Motor neuron (in vitro differentiated cells): ENCODE results near the gene MAP1LC3A. TPM values are rescaled to one million over a fixed set of nuclear protein-coding genes. Genes with fewer than 3 reads are reported as not detected.

ENCODE experiments used
- ATAC-seq, 8 experiments: fragments of 200-7000 bp; cut with Tn5 transposase; replicated peaks in 6 of 8; 2 replicates each; pipeline ENCODE4 v1.8.0; 2021; ENCODE audit warnings: mild to moderate bottlenecking in 8 of 8, moderate library complexity in 8 of 8
- H3K27ac ChIP-seq, 2 donors: fragments of 250-450 bp; sonication (Bioruptor Pico); 2 replicates each; pipeline ENCODE4 v1.9.0; 2021; ENCODE audit warnings: antibody characterized with exemption in 2 of 2, mild to moderate bottlenecking in 2 of 2, moderate library complexity in 1 of 2
- H3K4me1 ChIP-seq, 2 donors: fragments of 250-450 bp; sonication (Bioruptor Pico); replicated peaks in 1 of 2; 2 replicates each; pipeline ENCODE4 v1.6.1; 2021; ENCODE audit warnings: antibody characterized with exemption in 2 of 2, mild to moderate bottlenecking in 2 of 2, moderate library complexity in 1 of 2
- H3K4me3 ChIP-seq, 5 donors: fragments of 250-450 bp; sonication (Bioruptor Pico); 2 replicates each; pipeline ENCODE4 v1.9.0; 2021; ENCODE audit warnings: antibody characterized with exemption in 5 of 5, mild to moderate bottlenecking in 5 of 5, moderate library complexity in 4 of 5
- WGBS, 10 experiments: fragments of 450-650 bp; shearing (Covaris generic); methylation state at CpG; one replicate each; pipeline ENCODE4 v1.0.0; 2022; 5-methylcytosine and 5-hydroxymethylcytosine counted together
- in situ Hi-C, 9 experiments: fragments of 400-800 bp; cut with MboI; loops; one replicate each; pipeline ENCODE4 v1.15.0; 2021; ENCODE audit warnings: low sequenced_read_pairs in 9 of 9, low pct_unique_long_range_greater_than_20kb in 2 of 9; ENCODE audit not compliant: unreplicated experiment in 9 of 9
- total RNA-seq, 8 experiments: library from RNA; unstranded; fragments of 300-600 nt; gene quantifications; 2 replicates each; pipeline versions ENCODE4 v1.2.3 to v1.2.4, GENCODE V29; 2022

MAP1LC3A gene
- total RNA-seq, 8 experiments from 2014 or later = 14.5 to 80.4 (median 41.6) TPM

DNA sequence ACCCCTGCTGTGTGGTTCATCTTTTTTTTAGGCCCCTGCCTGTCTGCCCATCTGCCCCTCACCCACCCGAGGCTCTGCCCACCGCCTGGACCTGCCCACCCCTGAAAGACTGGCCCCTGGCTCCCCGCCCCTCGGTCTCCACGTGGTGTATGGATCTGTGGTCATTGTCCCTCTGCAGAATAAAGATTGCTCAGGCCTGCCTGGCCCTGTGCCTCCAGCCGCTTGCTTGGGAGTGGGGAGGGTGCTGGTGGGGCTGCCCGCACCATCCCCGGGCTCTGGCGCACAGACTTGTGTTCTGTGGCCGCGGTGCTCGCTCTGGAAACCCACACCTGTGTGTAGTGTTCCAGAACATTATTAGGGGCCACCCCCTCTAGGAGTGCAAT, 1.6 kb downstream of the MAP1LC3A start:
- in situ Hi-C loops = no loop called here
- 93% methylated on average over 5 of the region's 12 CpGs; no CpG with 5 or more reads in 9 of the 10 experiments for WGBS, 10 experiments
- Histone ChIP-seq H3K4me1 (peaks cover 8 to 10% of the 10 kb centered on the region in 2 donors), H3K4me3 (no peak overlapping the region), H3K27ac (no peak overlapping the region)
- ATAC-seq = no peak

DNA sequence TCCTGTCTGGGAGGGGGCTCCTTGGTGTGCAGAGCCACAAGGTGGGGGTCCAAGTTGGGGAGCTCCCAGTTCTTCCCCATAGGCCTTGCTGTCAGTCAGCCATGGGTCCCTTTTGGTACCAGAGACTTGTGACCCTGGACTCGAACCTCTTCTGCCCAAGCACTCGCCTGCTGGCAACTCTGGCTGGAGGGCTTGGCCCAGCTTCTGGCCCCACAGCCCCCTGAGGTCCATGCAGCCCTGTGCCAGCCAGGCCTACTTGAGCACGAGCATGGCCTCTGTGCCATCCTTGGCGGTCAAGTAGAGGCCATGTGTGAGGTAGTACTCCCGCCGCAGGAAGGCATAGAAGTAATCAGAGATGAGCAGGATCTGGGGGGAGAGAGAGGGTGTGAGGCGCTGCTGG, 2.1 kb downstream of the MAP1LC3A start:
- 60 to 100% (median 97%) methylated on average over 1 to 3 of the region's 7 CpGs; no CpG with 5 or more reads in 6 of the 10 experiments for WGBS, 10 experiments
- H3K27ac ChIP-seq = no peak overlapping the region
- H3K4me1 ChIP-seq = peaks cover 8 to 10% of the 10 kb centered on the region in 2 donors
- in situ Hi-C loops = no loop called here
- no peak overlapping the region for H3K4me3 ChIP-seq
- no peak for ATAC-seq

DNA sequence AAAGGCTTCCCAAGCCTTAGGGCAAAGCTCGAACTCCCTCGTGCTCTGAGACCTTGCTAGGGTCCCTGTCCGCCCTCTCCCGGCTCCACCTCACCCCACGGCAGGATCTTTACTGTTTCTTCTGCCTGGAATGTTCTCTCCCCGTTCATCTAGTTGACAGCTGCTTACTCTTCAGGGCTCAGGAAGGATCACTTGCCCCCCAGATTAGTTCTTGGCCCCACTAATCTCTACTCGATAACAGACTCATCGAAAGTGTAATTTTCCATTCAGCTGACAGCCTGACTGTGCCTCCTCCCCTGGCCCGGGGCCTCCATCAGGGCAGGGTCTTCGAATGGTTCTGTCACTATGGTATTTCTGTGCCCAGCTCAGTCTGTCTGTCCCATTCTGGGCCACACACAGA, 3.1 kb downstream of the MAP1LC3A start:
- Histone ChIP-seq H3K4me1 (peaks cover 8 to 10% of the 10 kb centered on the region in 2 donors), H3K4me3 (no peak overlapping the region), H3K27ac (no peak overlapping the region)
- in situ Hi-C loops = no loop called here
- no peak for ATAC-seq
- WGBS, 10 experiments = 40 to 100% (median 89%) methylated on average over 1 to 9 of the region's 10 CpGs; no CpG with 5 or more reads in 2 of the 10 experiments

DNA sequence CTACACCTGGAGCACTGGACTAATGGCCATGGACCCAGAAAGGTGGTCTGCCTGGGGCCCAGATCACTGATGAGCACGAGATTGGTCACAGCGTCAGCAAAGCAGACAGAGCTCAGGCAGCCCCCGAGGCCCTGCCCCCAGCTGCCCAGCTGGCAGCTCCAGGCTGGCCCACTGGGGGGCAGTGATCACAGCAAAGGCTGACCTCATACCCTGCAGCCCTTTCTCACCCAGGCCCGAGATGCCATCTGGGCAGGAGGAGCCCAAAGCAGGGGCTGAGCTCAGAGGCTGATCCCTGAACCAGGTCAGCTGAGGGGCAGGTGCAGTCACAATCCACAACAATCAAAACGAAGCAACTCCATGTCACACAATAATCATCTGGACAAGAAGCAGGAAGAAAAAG, 4.1 kb downstream of the MAP1LC3A start:
- in situ Hi-C loops = no loop called here
- whole genome bisulfite sequencing, 10 experiments = 20 to 100% (median 38%) methylated on average over 1 to 2 of the region's 5 CpGs; no CpG with 5 or more reads in 5 of the 10 experiments
- Histone ChIP-seq H3K4me3 (no peak overlapping the region), H3K27ac (no peak overlapping the region), H3K4me1 (peaks cover 7% of the 10 kb centered on the region in 2 donors)
- ATAC-seq = peak in 2 of 8 experiments; percentile 1 to 10

DNA sequence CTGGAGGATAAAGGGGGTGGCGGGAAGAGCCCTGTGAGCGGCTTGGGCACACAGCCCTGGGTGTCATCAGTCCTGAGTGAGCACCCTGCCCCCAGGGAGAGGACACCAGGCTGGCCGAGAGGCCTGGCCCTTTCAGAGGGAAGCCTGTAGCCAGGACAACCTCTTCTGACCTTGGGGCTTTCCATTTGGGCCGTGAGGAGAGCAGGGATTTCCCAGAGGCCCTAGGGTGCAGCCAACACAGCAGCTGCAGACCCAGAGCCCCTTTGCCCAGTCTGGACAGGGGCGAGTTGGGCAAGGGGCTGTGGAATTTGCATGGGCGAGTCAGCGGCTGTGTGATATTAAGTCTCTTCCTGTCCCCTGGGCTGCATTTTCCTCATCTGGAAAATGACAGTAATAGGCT, 6.3 kb downstream of the MAP1LC3A start:
- in situ Hi-C loops = no loop called here
- WGBS, 10 experiments = 60 to 100% (median 76%) methylated on average over 1 to 3 of the region's 7 CpGs; no CpG with 5 or more reads in 4 of the 10 experiments
- Histone ChIP-seq H3K4me1 (peaks cover under 1% of the 10 kb centered on the region in 2 donors), H3K27ac (no peak overlapping the region), H3K4me3 (no peak overlapping the region)
- no peak for ATAC-seq

DNA sequence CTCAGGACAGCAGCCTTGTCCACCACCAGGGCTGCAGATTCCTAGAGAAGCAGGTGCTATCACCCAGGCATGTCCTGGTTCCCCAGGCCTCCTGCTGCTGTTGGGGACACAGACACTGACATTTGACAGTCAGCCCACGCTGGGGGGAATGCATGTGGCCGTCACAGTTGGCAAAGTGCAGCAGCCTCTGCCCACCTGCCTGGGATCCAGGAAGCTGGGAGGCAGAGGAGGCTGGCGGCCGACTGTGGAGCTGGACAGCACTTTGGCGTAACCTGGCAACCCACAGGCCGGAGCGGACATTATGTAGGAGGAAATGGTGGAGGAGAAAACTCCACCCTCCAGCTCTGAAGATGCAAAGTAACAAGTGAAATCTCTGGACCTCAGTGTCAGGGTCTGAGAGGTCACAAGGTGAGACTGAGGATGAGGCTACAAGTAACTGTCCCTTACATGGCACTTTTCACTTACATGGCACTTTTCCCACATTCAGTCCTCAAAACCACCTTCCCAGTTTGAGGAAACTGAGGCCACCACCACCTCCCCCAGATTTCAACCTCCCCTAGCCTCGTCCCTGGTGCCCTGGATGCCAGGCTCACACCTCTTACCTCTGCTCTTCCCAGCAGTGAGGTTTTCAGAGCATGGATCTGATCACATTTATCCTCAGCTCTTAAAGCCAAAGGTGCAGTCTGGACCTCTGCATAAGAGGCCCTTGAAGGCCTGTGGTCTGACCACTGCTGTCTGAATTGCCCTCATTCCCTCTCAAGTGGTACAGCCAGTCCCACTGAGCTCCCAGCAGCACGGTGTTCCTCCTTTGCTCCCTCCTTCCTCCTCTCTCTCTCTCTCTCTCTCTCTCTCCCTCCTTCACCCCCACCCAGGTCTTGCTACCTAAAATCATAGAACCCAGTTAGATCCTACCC, 8.7 kb downstream of the MAP1LC3A start:
- ATAC-seq = peak in 2 of 8 experiments; percentile 33 to 50
- WGBS, 10 experiments = 46 to 80% (median 72%) methylated on average over 1 to 4 of the region's 9 CpGs; no CpG with 5 or more reads in 4 of the 10 experiments
- in situ Hi-C loops = no loop called here

DNA sequence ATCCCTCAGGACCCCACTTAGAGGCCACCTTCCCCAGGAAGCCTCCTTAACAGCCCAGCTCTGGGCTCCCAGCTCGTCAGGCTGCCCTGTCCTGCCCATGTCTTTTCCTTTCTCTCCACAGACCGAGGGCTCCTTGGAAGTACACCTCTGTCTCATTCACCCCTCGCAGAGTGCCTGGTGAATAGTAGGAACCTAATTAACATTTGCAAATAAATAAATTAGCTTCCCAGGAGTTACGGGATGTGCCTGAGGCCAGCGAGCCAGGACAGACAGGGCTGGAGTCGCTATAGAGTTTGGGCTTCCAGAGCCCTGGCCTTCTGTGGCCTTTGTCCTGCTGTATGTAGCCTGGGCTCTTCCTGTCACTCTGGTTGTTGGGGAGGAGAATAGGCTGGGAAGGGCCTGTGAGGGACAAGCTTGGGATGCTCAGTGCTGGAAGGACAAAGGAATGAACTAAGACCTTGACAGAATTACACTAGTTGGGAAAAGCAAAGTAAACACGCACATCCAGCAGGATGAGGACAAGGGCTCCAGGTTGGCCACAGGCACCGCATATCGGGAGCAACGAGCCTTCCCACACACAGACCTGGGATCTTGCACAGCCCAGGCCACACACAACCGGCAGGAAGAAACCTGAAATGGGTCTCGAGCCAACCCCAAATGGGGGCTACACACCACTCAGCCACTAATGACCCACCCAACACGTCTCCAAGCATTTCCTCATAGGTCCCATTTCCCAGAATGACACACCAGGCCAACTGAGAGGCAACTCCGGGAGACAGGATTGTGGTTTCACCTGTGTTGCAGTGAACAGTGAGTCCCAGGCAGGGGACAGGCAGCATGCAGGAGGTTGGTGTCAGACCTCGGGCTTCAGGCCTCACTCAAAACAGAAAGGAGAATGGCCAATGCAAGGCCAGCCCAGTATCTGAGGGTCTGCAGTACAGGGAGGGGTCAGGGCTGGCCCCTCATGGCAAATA, 9.7 kb downstream of the MAP1LC3A start:
- ATAC-seq = peak in 1 of 8 experiments; percentile 95
- Histone ChIP-seq H3K27ac (no peak overlapping the region), H3K4me1 (no peaks in the 10 kb centered on the region), H3K4me3 (no peak overlapping the region)
- in situ Hi-C loops = no loop called here
- WGBS, 10 experiments = 59 to 88% (median 72%) methylated on average over 3 to 10 of the region's 15 CpGs; no CpG with 5 or more reads in 3 of the 10 experiments

More for the DNA sequence above, 8.7 kb downstream of the MAP1LC3A start:
- Histone ChIP-seq H3K27ac (no peak overlapping the region), H3K4me1 (no peaks in the 10 kb centered on the region), H3K4me3 (no peak overlapping the region)

DNA sequence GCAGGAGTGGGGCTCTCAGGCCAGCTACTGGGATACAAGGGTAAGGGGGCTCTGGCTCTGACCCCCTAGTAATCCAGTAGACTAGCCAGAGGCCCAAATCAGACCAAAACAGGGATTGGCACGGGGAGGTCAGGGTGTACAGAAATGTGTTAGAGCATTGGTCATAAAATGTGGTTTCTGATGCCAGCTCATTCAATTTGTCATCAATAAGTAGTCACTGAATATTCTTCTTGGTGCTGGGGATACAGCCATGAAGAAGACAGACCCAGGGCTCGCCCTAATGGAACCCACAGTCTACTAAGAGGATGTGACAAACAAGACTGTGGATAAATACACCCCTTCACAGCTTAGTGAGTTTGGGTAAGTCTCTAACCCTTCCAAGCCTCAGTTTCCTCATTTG, 11.1 kb downstream of the MAP1LC3A start:
- no peak for ATAC-seq
- no peak overlapping the region for H3K4me3 ChIP-seq
- in situ Hi-C loops = no loop called here
- H3K4me1 ChIP-seq = no peaks in the 10 kb centered on the region
- WGBS, 10 experiments = 70 to 100% (median 100%) methylated on average over 1 to 2 of the region's 2 CpGs; no CpG with 5 or more reads in 7 of the 10 experiments
- H3K27ac ChIP-seq = no peak overlapping the region

DNA sequence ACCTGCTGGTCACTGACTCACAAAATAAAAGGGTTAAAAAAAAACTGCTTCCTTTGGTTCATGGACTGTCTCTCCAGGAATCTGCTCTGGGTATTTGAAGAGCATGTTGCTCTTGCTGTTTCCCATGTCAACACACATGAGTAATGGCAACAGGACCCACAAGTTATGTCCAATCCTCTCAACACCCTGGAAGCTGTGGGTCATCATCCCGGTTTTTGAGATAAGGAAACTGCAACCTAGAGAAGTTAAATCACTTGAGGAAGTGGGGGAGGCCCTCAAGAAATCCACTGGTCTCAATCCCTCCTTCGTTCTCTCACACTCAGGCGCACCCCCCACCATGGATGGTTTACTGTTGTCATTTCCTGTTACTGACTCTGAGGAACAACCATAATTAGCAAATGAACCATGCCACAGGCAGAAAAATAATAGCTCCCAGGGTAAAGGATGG, 12.4 kb downstream of the MAP1LC3A start:
- 0 to 95% (median 80%) methylated on average over 1 to 3 of the region's 3 CpGs; no CpG with 5 or more reads in 2 of the 10 experiments for WGBS, 10 experiments
- ATAC-seq = no peak
- in situ Hi-C loops = no loop called here

DNA sequence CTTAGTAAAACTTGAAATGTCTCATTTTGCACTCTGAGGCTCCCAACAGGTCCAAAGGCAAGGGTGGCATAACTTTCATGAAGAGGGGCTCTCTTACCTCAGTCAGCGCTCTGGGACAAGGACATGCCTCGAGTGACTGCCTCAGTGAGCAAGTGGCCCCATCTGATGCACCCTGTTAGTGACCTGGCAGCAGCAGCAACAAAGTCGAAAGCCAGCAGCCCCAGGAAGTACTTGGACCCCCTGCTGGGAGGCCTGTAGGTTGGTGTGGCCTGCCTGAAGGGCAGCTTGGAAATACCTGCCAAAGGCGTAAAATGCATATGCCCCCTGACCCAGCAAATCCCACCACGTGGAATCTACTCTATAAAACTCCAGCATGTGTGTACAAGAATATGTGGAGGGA, 13.2 kb downstream of the MAP1LC3A start:
- Histone ChIP-seq H3K4me1 (no peaks in the 10 kb centered on the region), H3K4me3 (no peak overlapping the region), H3K27ac (no peak overlapping the region)
- in situ Hi-C loops = no loop called here
- 69 to 100% (median 85%) methylated on average over 1 to 3 of the region's 5 CpGs; no CpG with 5 or more reads in 3 of the 10 experiments for WGBS, 10 experiments
- no peak for ATAC-seq

More for the DNA sequence above, 12.4 kb downstream of the MAP1LC3A start:
- H3K4me1 ChIP-seq = no peaks in the 10 kb centered on the region
- H3K27ac ChIP-seq = no peak overlapping the region
- H3K4me3 ChIP-seq = no peak overlapping the region

DNA sequence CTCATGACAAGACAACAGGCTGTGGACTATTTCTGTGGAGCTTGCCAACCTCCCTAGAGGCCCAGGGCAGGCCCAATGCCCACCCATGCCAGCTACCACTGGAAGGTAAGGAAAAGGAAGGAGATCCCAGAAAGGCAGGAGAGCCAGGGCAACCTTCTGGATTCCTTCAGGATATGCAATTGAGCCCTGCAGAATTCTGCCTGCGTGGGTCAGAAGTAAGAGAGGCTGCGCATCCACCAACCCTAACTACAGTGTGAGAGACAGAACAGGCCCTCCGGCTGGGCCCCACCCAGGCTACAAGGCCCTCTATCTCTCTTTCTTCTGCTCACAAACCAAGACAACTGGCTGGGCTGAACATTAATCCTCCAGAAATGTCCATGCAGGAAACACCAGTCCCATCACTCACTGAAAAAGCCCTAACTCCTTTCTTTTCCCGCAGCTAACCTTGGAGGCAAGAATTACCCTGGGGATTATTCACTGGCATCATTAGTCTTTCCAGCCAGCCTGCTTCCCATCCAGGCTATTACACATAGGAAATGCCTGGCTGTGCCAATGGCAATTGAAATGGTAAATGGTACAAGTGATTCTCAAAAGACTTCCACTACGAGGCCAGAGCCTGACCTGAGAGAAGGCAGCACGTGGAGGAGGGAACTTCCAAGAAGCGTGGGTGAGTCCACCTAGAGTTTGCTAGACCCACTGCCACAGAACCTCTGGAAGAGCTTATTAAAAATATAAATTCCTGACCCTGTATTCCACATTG, 15.2 kb downstream of the MAP1LC3A start:
- WGBS, 10 experiments = 80 to 100% (median 94%) methylated on average over 1 to 6 of the region's 7 CpGs; no CpG with 5 or more reads in 5 of the 10 experiments
- Histone ChIP-seq H3K27ac (no peak overlapping the region), H3K4me1 (no peaks in the 10 kb centered on the region), H3K4me3 (no peak overlapping the region)
- ATAC-seq = no peak
- in situ Hi-C loops = no loop called here

DNA sequence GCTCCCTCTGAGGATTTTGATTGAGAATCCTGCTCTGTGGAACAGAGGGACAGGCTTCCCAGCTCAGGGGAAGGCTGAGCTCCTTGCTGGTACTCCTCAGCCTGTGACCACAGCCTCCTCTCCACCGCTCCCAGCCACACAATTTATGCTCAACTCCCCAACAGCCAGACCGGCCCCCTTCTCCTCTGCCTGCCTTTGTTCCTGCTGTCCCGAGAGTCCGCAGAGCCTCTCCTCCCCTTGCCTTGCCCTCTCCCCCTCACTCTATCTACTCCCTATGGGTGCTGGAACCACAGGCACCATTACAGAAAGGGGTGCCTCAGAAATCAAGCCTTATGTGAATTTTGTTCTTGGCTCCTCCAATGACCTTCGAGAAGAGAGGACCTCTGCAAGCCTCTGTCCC, 15.9 kb downstream of the MAP1LC3A start:
- 83 to 100% (median 100%) methylated on average over 1 to 4 of the region's 5 CpGs; no CpG with 5 or more reads in 3 of the 10 experiments for WGBS, 10 experiments
- ATAC-seq = no peak

More for the DNA sequence above, 15.9 kb downstream of the MAP1LC3A start:
- H3K27ac ChIP-seq = no peak overlapping the region
- in situ Hi-C loops = no loop called here
- H3K4me3 ChIP-seq = no peak overlapping the region
- no peaks in the 10 kb centered on the region for H3K4me1 ChIP-seq
